K562 (cell line): ENCODE measurements around the gene LARP7. TPM values are rescaled to one million over a fixed set of nuclear protein-coding genes. Genes with fewer than 3 reads are reported as not detected.
"Not testable (repeated sequence)": the region's sequence is repeated elsewhere in the genome, so short reads cannot be mapped to it uniquely, and the experiment has no call there.

Experiments
- ATAC-seq: fragments of 200-7000 bp; cut with Tn5 transposase; 3 replicates; pipeline ENCODE4 v1.9.1; 2020; ENCODE audit warnings: moderate library complexity
- BruUV-seq: library from RNA; stranded (reverse); fragments of 400-500 nt; replicated peaks from 2 replicates; lab custom pipeline; 2021; lab: Mats Ljungman, UMichigan
- CTCF ChIA-PET: fragments of 300-600 bp; formaldehyde crosslinking; extraction: SDS; loops from one replicate; lab custom pipeline; 2021; ENCODE audit warnings: low intra/inter-chr PET ratio; lab: Yijun Ruan, JAX
- POLR2A ChIA-PET: fragments of 300-600, 350-650 bp; sonication (Branson Sonifier 250); formaldehyde crosslinking; extraction: SDS; loops from one replicate; lab custom pipeline; 2021; ENCODE audit warnings: antibody characterized with exemption, inconsistent platforms; lab: Yijun Ruan, JAX
- DNase-seq, 4 experiments: peaks; one replicate each; pipeline versions ENCODE4 v3.0.0 to v3.0.0-alpha.2; 2011 to 2018; ENCODE audit warnings: low spot score in 3 of 4, mixed read lengths in 3 of 4; ENCODE audit errors: extremely low read depth in 1 of 4
- FAIRE-seq: peaks from 2 replicates; lab custom pipeline; 2011; peaks lifted over from hg19 to GRCh38; lab: Jason Lieb, UNC
- H2AFZ ChIP-seq: 2 replicates; pipeline ENCODE4 v1.6.0; 2011; ENCODE audit warnings: low read depth, low read length, control low read depth, inconsistent platforms
- H3K27ac ChIP-seq: fragments of 200-600 bp; 3 replicates; pipeline ENCODE4 v1.8.0; 2011; ENCODE audit warnings: low read depth, mild to moderate bottlenecking, control low read depth, inconsistent platforms, low read length, moderate library complexity, mixed read lengths; ENCODE audit errors: extremely low read depth
- H3K27me3 ChIP-seq, 2 experiments: fragments of 300-600 bp in 1 of 2; 2 replicates in 1 of 2; 3 replicates in 1 of 2; pipeline versions ENCODE4 v1.6.0 to v1.8.0; 2011; ENCODE audit warnings: inconsistent platforms in 2 of 2, low read length in 2 of 2, mild to moderate bottlenecking in 1 of 2, mixed read lengths in 1 of 2, moderate library complexity in 1 of 2; ENCODE audit not compliant: control insufficient read depth in 2 of 2, insufficient read depth in 2 of 2
- H3K36me3 ChIP-seq: fragments of 300-600 bp; 3 replicates; pipeline ENCODE4 v1.8.0; 2011; ENCODE audit warnings: mild to moderate bottlenecking, low read length, inconsistent platforms; ENCODE audit not compliant: control insufficient read depth, insufficient read depth
- H3K4me1 ChIP-seq, 2 experiments: fragments of 200-600 bp in 1 of 2; replicated peaks in 1 of 2; 2 replicates in 1 of 2; 3 replicates in 1 of 2; pipeline versions ENCODE4 v1.5.1 to v1.8.0; 2011; ENCODE audit warnings: inconsistent platforms in 2 of 2, low read length in 2 of 2, mild to moderate bottlenecking in 1 of 2, mixed read lengths in 1 of 2, moderate library complexity in 1 of 2; ENCODE audit not compliant: control insufficient read depth in 2 of 2, insufficient read depth in 2 of 2
- H3K4me2 ChIP-seq: 2 replicates; pipeline ENCODE4 v1.6.1; 2011; ENCODE audit warnings: low read length, control low read depth, inconsistent platforms, mixed read lengths; ENCODE audit not compliant: insufficient read depth
- H3K4me3 ChIP-seq: fragments of 200-600 bp; sonication (generic), shearing (Covaris generic); 2 replicates; pipeline ENCODE4 v1.5.1; 2016; ENCODE audit warnings: control low read depth, inconsistent platforms
- H3K79me2 ChIP-seq: fragments of 200-600 bp; 3 replicates; pipeline ENCODE4 v1.8.0; 2011; ENCODE audit warnings: low read length, inconsistent platforms; ENCODE audit not compliant: control insufficient read depth, insufficient read depth
- H3K9ac ChIP-seq, 2 experiments: 2 replicates each; pipeline versions ENCODE4 v1.6.0 to v1.6.1; 2011; ENCODE audit warnings: low read depth in 2 of 2, low read length in 2 of 2, control low read depth in 1 of 2, inconsistent platforms in 1 of 2, mild to moderate bottlenecking in 1 of 2, mixed read lengths in 1 of 2; ENCODE audit not compliant: insufficient read depth in 1 of 2
- H3K9me1 ChIP-seq: one replicate; pipeline ENCODE4 v1.6.0; 2011; ENCODE audit warnings: inconsistent platforms, mild to moderate bottlenecking, low read length, moderate library complexity; ENCODE audit not compliant: control insufficient read depth, insufficient read depth
- H3K9me3 ChIP-seq: replicated peaks from 2 replicates; pipeline ENCODE4 v1.5.1; 2011; ENCODE audit warnings: low read depth, low read length, inconsistent platforms; ENCODE audit not compliant: control insufficient read depth, insufficient read depth
- H4K20me1 ChIP-seq: replicated peaks from 2 replicates; pipeline ENCODE4 v1.6.1; 2011; ENCODE audit warnings: low read length, inconsistent platforms, mixed read lengths; ENCODE audit not compliant: control insufficient read depth, insufficient read depth
- BCL6 ChIP-seq: fragments of 250-450 bp; sonication (Bioruptor Pico); IDR thresholded peaks from 2 replicates; pipeline ENCODE4 v1.4.0; 2020
- HEY1 ChIP-seq: fragments of 250-450 bp; sonication (Bioruptor Pico); IDR thresholded peaks from 2 replicates; pipeline ENCODE4 v1.5.0; 2020; ENCODE audit warnings: mild to moderate bottlenecking, moderate library complexity, borderline replicate concordance
- MBD2 ChIP-seq: sonication (generic); IDR thresholded peaks from 2 replicates; pipeline ENCODE4 v1.6.1; 2016; ENCODE audit warnings: low read depth, borderline replicate concordance
- TGIF2 ChIP-seq: sonication (generic); formaldehyde crosslinking; IDR thresholded peaks from 2 replicates; pipeline ENCODE4 v1.8.1; 2022; ENCODE audit warnings: mild to moderate bottlenecking, missing genetic modification reagents, moderate library complexity
- WGBS: fragments of 100-300 bp; shearing (Covaris generic); methylation state at CpG from one replicate; pipeline ENCODE4 v1.1.6; 2016; ENCODE audit warnings: low coverage, mixed read lengths; ENCODE audit not compliant: insufficient coverage; ENCODE audit errors: missing lambda C conversion rate; 5-methylcytosine and 5-hydroxymethylcytosine counted together
- in situ Hi-C: fragments of 300-500 bp; cut with MboI; formaldehyde crosslinking; loops from 4 replicates; pipeline ENCODE4 v1.15.0; 2018; ENCODE audit warnings: inconsistent platforms, mixed read lengths
- intact Hi-C: fragments of 100-400 bp; cut with micrococcal nuclease; formaldehyde crosslinking; loops from 2 replicates; pipeline ENCODE4 v1.14.2; 2022
- polyA plus RNA-seq, 8 experiments: library from polyadenylated mRNA; depleted of rRNA in 4 of 8; stranded (reverse) in 5 of 8; unstranded in 3 of 8; fragments of >200 nt; fragmentation: Nextera tagmentation in 2 of 8; fragmentation: Illumina TruSeq in 1 of 8; extraction: Ambion mirVana in 2 of 8; extraction: Trizol in 1 of 8; gene quantifications; 2 replicates each; pipeline versions ENCODE4 v1.2.1 to v1.2.3, GENCODE V29; 2011 to 2014; ENCODE audit warnings: inconsistent platforms in 1 of 8, missing spikeins in 1 of 8
- total RNA-seq, 7 experiments: library from RNA; depleted of rRNA in 6 of 7; stranded (reverse); fragments of >200 nt in 6 of 7; fragmentation: Illumina TruSeq in 2 of 7; extraction: Trizol in 2 of 7; gene quantifications; 2 replicates each; pipeline versions ENCODE4 v1.2.1 to v1.2.3, GENCODE V29; 2011 to 2021; ENCODE audit warnings: low replicate concordance in 1 of 7
- TF ChIP-seq, protein P1 (sequence below), 2 experiments: fragments of 450-650 bp; formaldehyde crosslinking in 1 of 2; IDR thresholded peaks; 2 replicates each; pipeline versions ENCODE4 v1.4.0 to v1.6.1; 2014 to 2020; ENCODE audit warnings: mild to moderate bottlenecking in 2 of 2, borderline replicate concordance in 1 of 2, low read depth in 1 of 2
- TF ChIP-seq, protein P2 (sequence below): fragments of 450-650 bp; formaldehyde crosslinking; IDR thresholded peaks from 2 replicates; pipeline ENCODE4 v1.4.0; 2020; ENCODE audit warnings: mild to moderate bottlenecking

Gene LARP7
- total and polyA plus RNA-seq, 9 of the 15 experiments (the other 6 are each of a cell fraction or from before 2014, with no cell fraction given): 30.1 to 76.9 (median 56.0) TPM

GRCh38 chr4:112604589-112604988, 32.4 kb upstream of the LARP7 start (continued):
- TF ChIP-seq BCL6 (CRISPR knock-in tag) (no peak), MBD2 (no peak), TGIF2 (CRISPR knock-in tag) (no peak), HEY1 (CRISPR knock-in tag) (no peak)
- TF ChIP-seq, protein P1, sequence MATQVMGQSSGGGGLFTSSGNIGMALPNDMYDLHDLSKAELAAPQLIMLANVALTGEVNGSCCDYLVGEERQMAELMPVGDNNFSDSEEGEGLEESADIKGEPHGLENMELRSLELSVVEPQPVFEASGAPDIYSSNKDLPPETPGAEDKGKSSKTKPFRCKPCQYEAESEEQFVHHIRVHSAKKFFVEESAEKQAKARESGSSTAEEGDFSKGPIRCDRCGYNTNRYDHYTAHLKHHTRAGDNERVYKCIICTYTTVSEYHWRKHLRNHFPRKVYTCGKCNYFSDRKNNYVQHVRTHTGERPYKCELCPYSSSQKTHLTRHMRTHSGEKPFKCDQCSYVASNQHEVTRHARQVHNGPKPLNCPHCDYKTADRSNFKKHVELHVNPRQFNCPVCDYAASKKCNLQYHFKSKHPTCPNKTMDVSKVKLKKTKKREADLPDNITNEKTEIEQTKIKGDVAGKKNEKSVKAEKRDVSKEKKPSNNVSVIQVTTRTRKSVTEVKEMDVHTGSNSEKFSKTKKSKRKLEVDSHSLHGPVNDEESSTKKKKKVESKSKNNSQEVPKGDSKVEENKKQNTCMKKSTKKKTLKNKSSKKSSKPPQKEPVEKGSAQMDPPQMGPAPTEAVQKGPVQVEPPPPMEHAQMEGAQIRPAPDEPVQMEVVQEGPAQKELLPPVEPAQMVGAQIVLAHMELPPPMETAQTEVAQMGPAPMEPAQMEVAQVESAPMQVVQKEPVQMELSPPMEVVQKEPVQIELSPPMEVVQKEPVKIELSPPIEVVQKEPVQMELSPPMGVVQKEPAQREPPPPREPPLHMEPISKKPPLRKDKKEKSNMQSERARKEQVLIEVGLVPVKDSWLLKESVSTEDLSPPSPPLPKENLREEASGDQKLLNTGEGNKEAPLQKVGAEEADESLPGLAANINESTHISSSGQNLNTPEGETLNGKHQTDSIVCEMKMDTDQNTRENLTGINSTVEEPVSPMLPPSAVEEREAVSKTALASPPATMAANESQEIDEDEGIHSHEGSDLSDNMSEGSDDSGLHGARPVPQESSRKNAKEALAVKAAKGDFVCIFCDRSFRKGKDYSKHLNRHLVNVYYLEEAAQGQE (IDR thresholded peaks at IDR 0.05; ENCODE audit: borderline replicate concordance): peak; percentile 48; the same call in 1 of the 2 replicates
- TF ChIP-seq, protein P1 (CRISPR knock-in tag; IDR thresholded peaks at IDR 0.05; ENCODE audit: low read depth): no peak
- TF ChIP-seq, protein P2, sequence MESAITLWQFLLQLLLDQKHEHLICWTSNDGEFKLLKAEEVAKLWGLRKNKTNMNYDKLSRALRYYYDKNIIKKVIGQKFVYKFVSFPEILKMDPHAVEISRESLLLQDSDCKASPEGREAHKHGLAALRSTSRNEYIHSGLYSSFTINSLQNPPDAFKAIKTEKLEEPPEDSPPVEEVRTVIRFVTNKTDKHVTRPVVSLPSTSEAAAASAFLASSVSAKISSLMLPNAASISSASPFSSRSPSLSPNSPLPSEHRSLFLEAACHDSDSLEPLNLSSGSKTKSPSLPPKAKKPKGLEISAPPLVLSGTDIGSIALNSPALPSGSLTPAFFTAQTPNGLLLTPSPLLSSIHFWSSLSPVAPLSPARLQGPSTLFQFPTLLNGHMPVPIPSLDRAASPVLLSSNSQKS (CRISPR knock-in tag): no peak

DNA sequence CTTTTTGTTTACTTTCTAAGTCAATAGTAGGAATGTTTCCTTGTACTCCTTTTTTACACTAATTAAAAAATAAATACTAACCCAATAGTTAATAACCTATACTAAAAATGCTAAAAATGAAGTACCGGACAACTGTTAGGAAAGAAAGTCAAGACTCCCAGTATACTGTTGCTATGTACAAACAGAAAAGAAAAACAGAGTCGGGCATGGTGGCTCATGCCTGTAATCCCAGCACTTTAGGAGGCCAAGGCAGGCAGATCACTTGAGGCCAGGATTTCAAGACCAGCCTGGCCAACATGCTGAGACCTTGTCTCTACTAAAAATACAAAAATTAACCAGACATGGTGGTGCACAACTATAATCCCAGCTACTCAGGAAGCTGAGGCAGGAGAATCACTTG, 24.1 kb upstream of the LARP7 start:
- H3K4me1 ChIP-seq, ATAC-seq, H3K27ac ChIP-seq, CTCF ChIA-PET, H3K9me3 ChIP-seq, H4K20me1 ChIP-seq, BruUV-seq, H3K9ac ChIP-seq, H3K79me2 ChIP-seq, DNase-seq, H3K9me1 ChIP-seq, in situ Hi-C loops, H3K4me3 ChIP-seq, FAIRE-seq, H2AFZ ChIP-seq, H3K4me2 ChIP-seq, intact Hi-C loops, POLR2A ChIA-PET, H3K27me3 ChIP-seq: not testable (repeated sequence)
- 94% methylated on average over 2 of the region's 2 CpGs for WGBS
- H3K36me3 ChIP-seq: peaks cover 22% of the 10 kb centered on the region; the same call in 2 of the 3 replicates
